GM12874 (cell line): ENCODE data around the gene GLI3.

Experiments
- CTCF ChIP-seq: IDR thresholded peaks from 2 replicates; pipeline ENCODE4 v1.5.1; 2011; ENCODE audit warnings: low read depth, mild to moderate bottlenecking, control low read depth, low read length, moderate library complexity; ENCODE audit not compliant: insufficient read depth

The GLI3 gene

GRCh38 chr7:42087616-42088015 lies 149.4 kb downstream of the GLI3 start:
- no peak for TF ChIP-seq CTCF

GRCh38 chr7:42085531-42085930 lies 151.5 kb downstream of the GLI3 start:
- no peak for TF ChIP-seq CTCF

- TF ChIP-seq CTCF: no peak
Observed at GRCh38 chr7:42084263-42084662, 152.7 kb downstream of the GLI3 start.

GRCh38 chr7:42083284-42083683 lies 153.7 kb downstream of the GLI3 start:
- TF ChIP-seq CTCF: no peak

- TF ChIP-seq CTCF: no peak
Observed at GRCh38 chr7:42082144-42082543, 154.9 kb downstream of the GLI3 start.

- TF ChIP-seq CTCF: no peak
Observed at GRCh38 chr7:42081671-42082070, 155.3 kb downstream of the GLI3 start.

- no peak for TF ChIP-seq CTCF
Observed at GRCh38 chr7:42080841-42081586, 156.0 kb downstream of the GLI3 start.
